NCI-H187 treated with DMSO at 0.1 percent for 48 hours (cell line): ENCODE measurements around the gene DGCR8.

ENCODE experiments used
- DNase-seq: peaks from one replicate; lab custom pipeline; 2025; lab: John Stamatoyannopoulos, UW

DGCR8 gene

DNA sequence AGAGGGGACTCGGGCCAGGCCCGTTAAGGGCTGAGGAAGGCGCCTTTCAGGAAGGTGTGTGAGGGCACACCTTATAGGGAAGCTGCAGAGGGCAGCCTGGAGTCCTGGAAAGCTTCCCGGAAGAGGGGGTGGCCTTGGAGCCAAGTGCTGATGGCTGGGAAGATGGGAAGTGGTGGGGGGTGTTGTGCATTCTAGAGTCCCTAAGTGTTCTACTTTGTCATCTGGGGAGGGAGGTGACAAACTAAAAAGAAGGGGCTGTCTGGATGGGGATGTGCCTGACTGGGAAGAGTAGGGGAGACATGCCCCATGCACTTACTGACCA, 58.3 kb downstream of the DGCR8 start:
- DNase-seq: no peak

DNA sequence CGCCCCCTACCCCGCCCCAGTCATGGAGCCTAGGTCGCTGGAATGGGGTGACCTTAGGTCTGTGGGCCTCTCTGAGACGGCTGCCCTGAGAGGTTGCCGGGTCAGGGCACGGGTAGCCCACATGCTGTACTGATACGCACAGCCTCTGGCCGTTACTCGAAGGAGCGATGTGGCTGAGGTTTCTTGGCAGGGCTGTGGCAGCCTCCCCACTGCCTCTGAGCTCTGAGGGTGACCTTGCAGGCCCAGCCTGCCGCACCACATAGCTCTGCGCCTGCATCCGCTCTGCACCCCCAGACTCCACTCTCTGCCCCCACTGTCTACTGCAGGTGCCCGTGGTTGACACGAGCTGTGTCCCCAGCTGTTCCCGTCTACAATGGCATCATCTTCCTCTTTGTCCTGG, 58.8 kb downstream of the DGCR8 start:
- DNase-seq: no peak

GRCh38 chr22:20139391-20140106, 59.5 kb downstream of the DGCR8 start:
- DNase-seq: no peak

- DNase-seq: no peak
These were observed 60.0 kb downstream of the DGCR8 start for GRCh38 chr22:20140107-20140445.

DNA sequence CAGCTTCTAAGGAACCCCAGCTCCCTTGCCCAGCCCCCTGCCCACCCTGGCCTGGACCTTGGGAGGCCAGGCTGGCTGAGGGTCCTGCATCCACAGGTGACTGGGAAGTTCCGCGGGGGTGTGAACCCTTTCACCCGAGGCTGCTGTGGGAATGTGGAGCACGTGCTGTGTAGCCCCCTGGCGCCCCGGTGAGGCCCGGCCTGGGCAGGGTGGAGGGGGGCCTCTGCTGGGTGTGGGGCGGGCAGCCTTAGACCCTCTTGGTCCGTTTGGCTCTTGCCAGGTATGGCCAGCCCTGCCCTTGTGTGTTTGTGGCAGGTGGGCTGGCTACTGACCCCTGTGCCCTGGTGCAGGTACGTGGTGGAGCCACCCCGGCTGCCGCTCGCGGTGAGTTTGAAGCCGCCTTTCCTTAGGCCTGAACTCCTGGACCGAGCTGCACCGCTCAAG, 60.5 kb downstream of the DGCR8 start:
- DNase-seq: no peak

DNA sequence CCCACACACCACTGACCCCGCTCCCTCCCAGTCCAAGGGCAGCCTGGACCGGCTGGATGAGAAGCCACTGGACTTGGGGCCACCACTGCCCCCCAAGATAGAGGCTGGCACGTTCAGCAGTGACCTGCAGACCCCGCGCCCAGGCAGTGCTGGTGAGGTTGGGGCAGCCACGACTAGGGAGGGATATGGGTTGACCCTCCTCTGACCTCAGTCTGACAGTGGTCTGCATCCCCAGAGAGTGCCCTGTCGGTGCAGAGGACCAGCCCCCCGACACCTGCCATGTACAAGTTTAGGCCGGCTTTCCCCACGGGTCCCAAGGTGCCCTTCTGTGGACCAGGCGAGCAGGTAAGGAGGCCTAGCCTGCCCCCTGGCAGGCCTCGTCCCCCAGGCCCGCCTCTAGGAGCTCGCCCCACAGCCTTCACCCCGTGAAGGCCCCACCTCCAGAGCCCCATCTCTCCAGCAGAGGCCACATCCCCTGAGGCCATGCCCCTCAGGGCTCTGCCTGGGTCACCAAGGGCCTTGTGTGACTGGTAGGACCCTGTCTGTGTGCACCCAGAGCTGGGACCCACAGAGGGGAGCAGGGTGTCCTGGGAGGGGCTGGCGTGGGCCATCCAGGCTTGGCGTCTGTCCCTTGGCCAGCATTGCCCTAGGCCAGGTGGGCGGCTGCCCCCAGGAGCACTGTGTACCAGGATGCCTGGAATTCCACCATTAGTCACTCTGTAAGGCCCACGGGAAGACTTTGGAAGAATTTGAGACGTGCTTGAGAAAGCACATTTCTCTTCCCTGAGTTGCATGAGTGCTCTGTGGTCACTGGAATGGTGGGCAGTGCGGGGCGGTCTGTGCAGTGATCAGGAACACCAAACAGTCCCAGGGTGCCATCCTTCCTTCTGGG, 61.4 kb downstream of the DGCR8 start:
- DNase-seq: no peak

GRCh38 chr22:20142711-20143621, 62.9 kb downstream of the DGCR8 start:
- no peak for DNase-seq

DNA sequence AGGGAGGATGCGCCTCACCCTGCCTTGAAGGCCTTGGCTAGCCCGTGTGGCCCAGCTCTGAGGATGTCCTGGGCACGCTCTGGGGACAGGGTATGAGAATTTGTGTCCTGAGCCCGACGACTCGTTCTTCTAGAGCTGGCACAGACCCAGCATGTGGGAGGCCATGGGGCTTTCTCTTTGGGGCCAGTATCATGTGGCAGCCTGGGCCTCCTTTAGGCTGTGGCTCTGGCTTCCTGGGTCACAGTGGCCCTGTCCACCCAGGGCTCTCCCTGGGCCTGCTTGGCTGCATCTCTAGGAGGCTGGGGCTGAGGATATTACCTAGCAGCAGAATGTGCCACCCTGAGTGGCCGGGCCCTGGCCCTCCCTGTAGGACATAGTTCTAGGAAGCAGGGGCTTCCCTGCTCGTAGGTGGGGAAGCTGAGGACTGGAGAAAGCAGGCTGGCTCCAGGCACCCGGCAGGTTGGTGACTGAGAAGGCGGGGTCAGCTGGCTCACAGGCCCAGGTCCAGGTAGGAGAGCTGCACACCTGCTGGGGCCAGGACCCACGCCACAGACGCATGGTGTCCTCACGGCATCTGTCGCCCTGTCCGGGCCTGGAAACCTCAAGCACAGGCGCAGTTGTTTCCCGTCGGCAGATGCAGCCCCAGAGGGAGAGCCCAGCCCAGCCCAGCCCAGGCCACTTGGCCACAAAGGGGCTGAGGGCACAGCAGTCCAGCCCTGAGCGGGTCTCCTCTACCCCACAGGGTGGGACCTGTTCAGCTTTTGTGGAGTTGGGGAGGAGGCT, 64.0 kb downstream of the DGCR8 start:
- DNase-seq: no peak

GRCh38 chr22:20145206-20145831, 65.3 kb downstream of the DGCR8 start:
- DNase-seq: no peak

DNA sequence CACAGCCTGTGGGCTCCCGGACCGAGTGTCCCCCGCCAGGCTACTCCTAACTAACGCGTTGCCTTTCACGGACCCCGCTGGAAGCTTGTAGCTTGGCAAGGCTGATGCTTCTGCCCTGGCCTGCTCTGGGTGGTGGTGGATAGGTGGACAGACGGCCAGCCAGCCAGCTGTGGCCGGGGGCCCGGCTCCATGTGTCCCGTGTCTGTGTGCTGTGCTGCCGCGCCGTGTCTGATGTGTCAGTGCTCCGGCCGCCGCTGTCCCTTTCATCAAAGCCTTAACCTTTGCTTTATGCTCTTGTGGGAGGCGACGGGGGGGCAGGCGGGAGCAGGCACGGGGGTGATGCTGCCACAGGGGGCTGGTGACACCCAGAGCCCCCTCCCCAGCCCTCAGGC, 65.8 kb downstream of the DGCR8 start:
- DNase-seq: no peak

DNA sequence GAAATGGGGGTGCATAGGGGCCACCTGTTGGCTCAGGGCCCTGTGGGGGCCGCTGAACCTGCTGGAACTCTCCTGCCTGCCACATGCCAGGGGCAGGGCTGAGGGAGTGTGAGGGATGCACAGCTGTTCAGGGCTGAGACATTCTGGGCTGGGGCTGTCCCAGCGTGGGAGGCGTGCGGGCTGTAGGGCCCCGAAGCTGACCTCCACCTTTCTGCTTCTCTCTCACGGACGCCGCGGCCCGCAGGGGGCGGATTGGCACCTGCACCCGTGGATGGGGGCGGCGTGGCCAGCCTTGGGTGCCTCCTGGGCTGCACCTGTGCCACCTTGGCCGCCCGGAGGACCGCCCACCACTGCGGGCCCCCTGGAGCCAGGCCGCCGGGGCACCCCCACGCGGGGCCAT, 66.7 kb downstream of the DGCR8 start:
- DNase-seq: no peak

DNA sequence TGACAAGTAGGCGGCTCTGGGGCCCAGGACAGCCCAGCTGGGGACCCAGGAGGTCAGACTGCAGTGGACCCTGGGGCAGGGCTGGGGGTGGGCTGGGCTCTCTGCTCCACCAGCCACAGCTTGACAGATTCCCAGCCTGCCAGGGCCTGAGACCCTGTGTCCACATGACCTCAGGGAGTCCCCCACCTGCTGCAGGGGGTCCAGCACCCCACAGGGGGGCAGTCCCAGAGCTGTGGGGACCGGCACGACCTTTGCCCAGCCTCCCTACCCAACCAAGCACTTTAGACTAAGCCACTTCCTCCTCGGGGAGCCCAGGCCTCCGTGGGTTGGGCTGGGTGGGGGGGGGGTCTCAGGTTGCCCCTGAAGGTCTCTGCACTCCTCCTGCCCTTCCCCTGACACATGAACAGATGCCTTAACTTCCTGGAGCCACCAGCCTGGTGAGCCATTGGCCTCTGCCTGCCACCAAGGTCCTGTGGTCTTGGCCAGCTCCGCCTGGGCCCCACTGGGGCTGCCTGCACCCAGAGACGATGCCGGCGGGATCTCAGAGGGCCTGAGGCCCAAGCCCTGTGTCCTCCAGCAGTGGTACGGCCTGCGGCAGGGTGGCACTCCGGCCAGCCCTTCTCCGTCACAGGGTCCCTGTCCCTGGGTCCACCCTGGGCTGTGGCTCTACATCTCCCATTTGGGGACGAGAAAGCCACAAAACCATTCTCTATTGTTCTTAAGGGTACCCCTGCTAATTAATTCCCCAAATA, 67.4 kb downstream of the DGCR8 start:
- DNase-seq: no peak

- no peak for DNase-seq
These were observed 68.4 kb downstream of the DGCR8 start for GRCh38 chr22:20148414-20148813.

DNA sequence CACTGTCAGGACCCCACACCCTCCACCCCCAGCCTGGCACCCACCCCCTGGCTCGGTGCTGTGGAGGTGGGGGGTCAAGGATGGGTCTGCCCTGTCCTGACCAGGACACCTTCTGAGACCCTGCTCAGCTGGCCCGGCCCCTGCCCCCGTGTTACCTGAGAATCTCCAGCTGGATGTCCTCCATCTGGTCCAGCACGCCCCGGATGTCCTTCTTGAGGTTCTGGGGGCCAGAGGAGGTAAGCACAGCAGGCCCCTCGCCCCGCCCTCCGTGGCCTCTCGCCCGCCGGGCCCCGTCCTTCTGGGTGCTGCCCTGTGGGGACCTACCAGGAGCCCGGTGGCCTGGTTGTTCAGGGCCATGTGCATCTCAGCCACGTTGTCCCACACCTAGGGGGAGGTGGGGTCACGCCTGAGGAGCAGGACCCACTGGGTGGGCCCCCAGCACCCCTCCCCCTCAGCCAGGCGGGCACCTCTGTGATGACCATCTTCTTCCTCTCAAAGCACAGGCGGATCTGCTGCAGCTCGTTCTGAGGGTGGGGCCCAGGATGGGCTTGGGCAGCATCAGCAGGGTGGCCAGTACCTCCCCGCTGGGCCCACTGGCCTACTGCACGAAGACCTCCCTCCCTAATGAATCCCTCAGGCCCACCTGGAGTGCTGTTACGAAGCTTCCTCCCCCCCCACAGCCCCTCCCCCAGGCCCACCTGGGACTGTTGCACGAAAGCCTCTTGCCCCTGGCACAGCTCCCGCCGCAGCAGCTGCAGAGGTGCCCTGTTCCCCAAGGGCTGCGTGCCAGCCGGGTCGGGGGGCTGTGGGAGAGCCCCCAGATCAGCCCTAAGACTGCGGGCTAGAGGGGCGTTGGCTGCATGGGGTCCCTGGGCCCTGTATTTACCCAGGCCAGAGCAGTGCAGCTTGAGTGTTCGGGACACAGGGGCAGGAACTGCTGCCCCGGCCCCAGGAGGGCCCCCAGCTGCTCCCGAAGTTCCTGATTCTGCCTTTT, 69.5 kb downstream of the DGCR8 start:
- no peak for DNase-seq

GRCh38 chr22:20150381-20151275, 70.6 kb downstream of the DGCR8 start, which contains the start of gene CCDC188:
TSS of gene CCDC188 (minus strand) at chr22:20151055. CDS start at chr22:20150986, 69 bp downstream.
- no peak for DNase-seq

GRCh38 chr22:20151276-20151588, 71.2 kb downstream of the DGCR8 start:
- no peak for DNase-seq

DNA sequence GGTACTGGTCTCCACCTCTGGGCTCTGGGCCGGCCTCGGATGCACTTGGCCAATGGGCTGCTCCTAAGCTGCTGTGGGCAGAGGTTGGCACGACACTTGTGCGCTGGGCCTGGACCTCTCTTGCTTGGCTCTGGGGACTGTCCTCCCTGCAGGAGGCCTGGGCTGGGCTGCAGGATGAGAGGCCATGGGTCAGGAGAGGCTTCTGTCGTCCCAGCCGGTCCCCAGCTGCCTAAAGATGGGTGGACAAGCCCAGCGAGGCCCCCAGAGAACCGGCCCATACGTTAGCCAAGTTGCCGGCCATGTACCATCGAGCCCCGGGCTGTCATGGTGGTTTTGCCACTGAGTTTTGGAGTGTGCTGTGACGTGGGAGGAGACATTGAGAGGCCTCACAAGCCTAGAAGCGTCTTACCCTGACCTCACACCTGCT, 72.4 kb downstream of the DGCR8 start:
- DNase-seq: no peak

GRCh38 chr22:20153945-20154344, 73.9 kb downstream of the DGCR8 start:
- no peak for DNase-seq
